ENCODE results near the gene MTAP.

Gene MTAP

DNA sequence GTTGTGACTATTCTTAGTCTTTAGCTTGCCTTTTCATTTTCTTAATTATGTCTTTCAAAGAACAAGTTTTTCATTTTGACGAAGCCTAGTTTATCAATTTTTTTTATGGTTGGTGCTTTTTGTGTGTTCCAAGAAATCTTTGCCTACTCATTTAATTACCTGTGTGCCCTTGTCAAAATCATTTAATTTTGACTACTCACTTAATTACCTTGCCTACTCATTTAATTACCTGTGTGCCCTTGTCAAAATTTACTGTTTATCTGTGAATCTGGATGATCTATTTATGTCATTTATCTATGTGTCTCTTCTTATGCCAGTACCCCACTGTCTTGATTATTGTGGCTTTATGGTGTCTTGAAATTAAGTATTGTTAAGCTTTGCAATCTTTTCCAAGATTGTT, 63.9 kb downstream of the MTAP start:
- Histone ChIP-seq H3K9me2 (replicated peaks; ENCODE audit: low read depth, low read length) (no peaks in the 10 kb centered on the region), H3K36me3 (ENCODE audit: insufficient read depth, low read length) (peaks cover 31% of the 10 kb centered on the region; the same call in 1 of the 2 replicates), H4K20me1 (ENCODE audit: insufficient read depth, low read length, poor library complexity, severe bottlenecking) (no peaks in the 10 kb centered on the region), H3K9ac (ENCODE audit: low read depth, low read length, poor library complexity, severe bottlenecking) (no peak overlapping the region), H3K4me2 (ENCODE audit: low read depth, low read length, poor library complexity, severe bottlenecking) (no peak overlapping the region), H3F3A (ENCODE audit: low read depth) (no peaks in the 10 kb centered on the region), H3K4me1 (ENCODE audit: insufficient read depth, low read length, poor library complexity, severe bottlenecking) (no peaks in the 10 kb centered on the region), H2AFZ (ENCODE audit: low read length) (no peak overlapping the region), H3K79me2 (ENCODE audit: insufficient read depth, low read length) (no peaks in the 10 kb centered on the region), H3K9me3 (ENCODE audit: insufficient read depth, low read depth, low read length) (no peaks in the 10 kb centered on the region), H3K4me3 (ENCODE audit: low read length, poor library complexity, severe bottlenecking) (no peak overlapping the region), H3K27me3 (ENCODE audit: insufficient read depth, low read length, poor library complexity, severe bottlenecking) (no peaks in the 10 kb centered on the region)
- TF ChIP-seq CTCF (conservative IDR thresholded peaks at IDR 0.05; ENCODE audit: low read length) (no peak), EZH2phosphoT487 (IDR thresholded peaks at IDR 0.05; ENCODE audit: borderline replicate concordance) (no peak)

DNA sequence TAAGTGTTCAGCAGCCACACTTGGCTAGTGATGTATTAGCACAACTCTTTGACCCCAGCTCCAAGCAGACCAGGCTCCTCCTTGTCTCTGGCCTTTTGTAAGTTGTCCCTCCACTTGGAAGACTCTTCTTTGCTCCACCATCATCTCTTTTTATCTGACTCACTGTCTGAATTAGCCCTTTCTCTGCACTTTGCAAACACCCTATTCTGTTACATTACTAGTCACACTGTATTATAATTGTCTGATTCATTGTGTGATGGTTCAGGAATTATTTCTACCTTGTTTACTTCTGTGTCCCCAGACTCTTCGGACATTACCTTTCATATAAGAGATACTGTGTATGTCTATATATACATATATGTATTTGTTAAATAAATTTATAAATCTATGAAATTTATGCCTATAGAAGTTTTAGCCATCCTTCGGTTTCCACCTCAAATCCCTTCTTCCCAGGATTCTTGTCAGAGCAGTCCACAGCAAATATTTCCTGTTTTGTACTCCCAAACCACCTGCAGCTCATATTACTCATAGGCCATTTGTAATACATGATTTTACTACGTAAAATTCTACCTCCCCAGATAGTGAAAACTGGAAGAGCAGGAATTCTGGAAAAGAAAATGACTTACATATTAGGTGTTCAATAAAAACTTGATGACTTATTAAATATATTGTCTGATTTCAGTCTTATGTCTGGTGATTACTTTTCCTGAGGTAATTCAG, 69.0 kb downstream of the MTAP start:
- Histone ChIP-seq H3K9ac (ENCODE audit: low read depth, low read length, poor library complexity, severe bottlenecking) (no peak overlapping the region), H3K36me3 (ENCODE audit: insufficient read depth, low read length) (no peaks in the 10 kb centered on the region; the same call in 1 of the 2 replicates), H2AFZ (ENCODE audit: low read length) (no peak overlapping the region), H3K79me2 (ENCODE audit: insufficient read depth, low read length) (no peaks in the 10 kb centered on the region), H3K27me3 (ENCODE audit: insufficient read depth, low read length, poor library complexity, severe bottlenecking) (no peaks in the 10 kb centered on the region), H3K9me2 (replicated peaks; ENCODE audit: low read depth, low read length) (no peaks in the 10 kb centered on the region), H3K4me1 (ENCODE audit: insufficient read depth, low read length, poor library complexity, severe bottlenecking) (no peaks in the 10 kb centered on the region), H3F3A (ENCODE audit: low read depth) (no peaks in the 10 kb centered on the region), H3K4me3 (ENCODE audit: low read length, poor library complexity, severe bottlenecking) (no peak overlapping the region), H3K4me2 (ENCODE audit: low read depth, low read length, poor library complexity, severe bottlenecking) (no peak overlapping the region), H3K9me3 (ENCODE audit: insufficient read depth, low read depth, low read length) (no peaks in the 10 kb centered on the region), H4K20me1 (ENCODE audit: insufficient read depth, low read length, poor library complexity, severe bottlenecking) (no peaks in the 10 kb centered on the region)
- TF ChIP-seq EZH2phosphoT487 (IDR thresholded peaks at IDR 0.05; ENCODE audit: borderline replicate concordance), result no peak
- no peak for TF ChIP-seq CTCF (conservative IDR thresholded peaks at IDR 0.05; ENCODE audit: low read length)

DNA sequence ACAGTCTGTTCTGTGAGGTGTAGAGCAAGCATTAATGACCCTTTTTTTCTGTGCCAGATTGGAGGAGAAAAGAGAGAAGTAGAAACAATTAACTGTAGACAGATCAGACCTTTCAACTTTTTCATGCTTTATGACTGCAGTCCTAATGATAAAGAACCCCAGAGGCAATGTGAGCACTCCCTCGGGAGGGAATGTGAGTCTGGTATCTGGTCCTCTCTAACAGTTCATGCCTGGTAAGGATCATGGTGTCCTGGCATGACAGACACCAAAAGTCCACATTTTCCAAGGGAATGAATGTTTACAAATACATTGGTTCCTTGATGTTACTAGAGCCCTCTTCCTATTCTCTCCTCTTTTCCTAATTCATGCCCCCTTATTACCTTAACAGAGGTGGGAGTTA, 70.3 kb downstream of the MTAP start:
- Histone ChIP-seq H3F3A (ENCODE audit: low read depth) (no peaks in the 10 kb centered on the region), H3K9me2 (replicated peaks; ENCODE audit: low read depth, low read length) (no peaks in the 10 kb centered on the region), H3K4me2 (ENCODE audit: low read depth, low read length, poor library complexity, severe bottlenecking) (no peak overlapping the region), H3K27me3 (ENCODE audit: insufficient read depth, low read length, poor library complexity, severe bottlenecking) (no peaks in the 10 kb centered on the region), H3K9ac (ENCODE audit: low read depth, low read length, poor library complexity, severe bottlenecking) (no peak overlapping the region), H3K9me3 (ENCODE audit: insufficient read depth, low read depth, low read length) (no peaks in the 10 kb centered on the region), H4K20me1 (ENCODE audit: insufficient read depth, low read length, poor library complexity, severe bottlenecking) (no peaks in the 10 kb centered on the region), H3K4me3 (ENCODE audit: low read length, poor library complexity, severe bottlenecking) (no peak overlapping the region), H3K79me2 (ENCODE audit: insufficient read depth, low read length) (no peaks in the 10 kb centered on the region), H3K4me1 (ENCODE audit: insufficient read depth, low read length, poor library complexity, severe bottlenecking) (no peaks in the 10 kb centered on the region), H2AFZ (ENCODE audit: low read length) (no peak overlapping the region), H3K36me3 (ENCODE audit: insufficient read depth, low read length) (no peaks in the 10 kb centered on the region; the same call in 1 of the 2 replicates)
- no peak for TF ChIP-seq EZH2phosphoT487 (IDR thresholded peaks at IDR 0.05; ENCODE audit: borderline replicate concordance)
- TF ChIP-seq CTCF (conservative IDR thresholded peaks at IDR 0.05; ENCODE audit: low read length), result no peak
